Astrocyte (in vitro differentiated cells and primary cell): ENCODE data around the gene COL23A1. TPM values are rescaled to one million over a fixed set of nuclear protein-coding genes. Genes with fewer than 3 reads are reported as not detected.

ENCODE experiments used
- DNase-seq: peaks from one replicate; pipeline ENCODE4 v3.0.0-alpha.2; 2010; ENCODE audit warnings: low read depth
- FAIRE-seq: peaks from 2 replicates; lab custom pipeline; 2011; peaks lifted over from hg19 to GRCh38; lab: Jason Lieb, UNC
- H2AFZ ChIP-seq: 2 replicates; pipeline ENCODE4 v1.6.0; 2012; ENCODE audit warnings: low read depth, low read length, inconsistent platforms
- H3K27ac ChIP-seq: 2 replicates; pipeline ENCODE4 v1.5.1; 2011; ENCODE audit warnings: low read depth, low read length, inconsistent platforms
- H3K27me3 ChIP-seq: 2 replicates; pipeline ENCODE4 v1.6.0; 2011; ENCODE audit warnings: low read length, inconsistent platforms; ENCODE audit not compliant: insufficient read depth
- H3K36me3 ChIP-seq: 2 replicates; pipeline ENCODE4 v1.5.1; 2011; ENCODE audit warnings: low read length, inconsistent platforms; ENCODE audit not compliant: insufficient read depth
- H3K4me1 ChIP-seq: 2 replicates; pipeline ENCODE4 v1.5.1; 2011; ENCODE audit warnings: low read length, inconsistent platforms; ENCODE audit not compliant: insufficient read depth
- H3K4me2 ChIP-seq: 2 replicates; pipeline ENCODE4 v1.6.0; 2012; ENCODE audit warnings: low read length, inconsistent platforms
- H3K4me3 ChIP-seq: 2 replicates; pipeline ENCODE4 v1.5.1; 2011; ENCODE audit warnings: low read depth, mild to moderate bottlenecking, low read length, inconsistent platforms; ENCODE audit not compliant: insufficient read depth
- H3K79me2 ChIP-seq: 2 replicates; pipeline ENCODE4 v1.6.0; 2012; ENCODE audit warnings: mild to moderate bottlenecking, low read length, inconsistent platforms; ENCODE audit not compliant: insufficient read depth
- H3K9ac ChIP-seq: 2 replicates; pipeline ENCODE4 v1.6.0; 2012; ENCODE audit warnings: mild to moderate bottlenecking, low read length, inconsistent platforms
- H3K9me3 ChIP-seq: 2 replicates; pipeline ENCODE4 v1.5.1; 2012; ENCODE audit warnings: low read depth, mild to moderate bottlenecking, low read length, inconsistent platforms; ENCODE audit not compliant: insufficient read depth
- H4K20me1 ChIP-seq: 2 replicates; pipeline ENCODE4 v1.6.0; 2012; ENCODE audit warnings: low read length, inconsistent platforms; ENCODE audit not compliant: insufficient read depth
- H3K27ac Mint-ChIP-seq: one replicate; pipeline ENCODE4 v1.8.0; 2021; ENCODE audit warnings: mild to moderate bottlenecking, mixed read lengths; ENCODE audit not compliant: unreplicated experiment
- H3K27me3 Mint-ChIP-seq: one replicate; pipeline ENCODE4 v1.8.0; 2021; ENCODE audit warnings: low read depth, mixed read lengths; ENCODE audit not compliant: unreplicated experiment
- H3K36me3 Mint-ChIP-seq: one replicate; pipeline ENCODE4 v1.8.0; 2021; ENCODE audit warnings: low read depth, mixed read lengths; ENCODE audit not compliant: unreplicated experiment
- H3K4me1 Mint-ChIP-seq: one replicate; pipeline ENCODE4 v1.8.0; 2021; ENCODE audit warnings: low read depth, mixed read lengths; ENCODE audit not compliant: unreplicated experiment
- H3K4me3 Mint-ChIP-seq: one replicate; pipeline ENCODE4 v1.8.0; 2021; ENCODE audit warnings: mild to moderate bottlenecking, moderate library complexity, mixed read lengths; ENCODE audit not compliant: unreplicated experiment
- H3K9me3 Mint-ChIP-seq: one replicate; pipeline ENCODE4 v1.8.0; 2021; ENCODE audit warnings: mild to moderate bottlenecking, mixed read lengths; ENCODE audit not compliant: unreplicated experiment
- EZH2 ChIP-seq: IDR thresholded peaks from 2 replicates; pipeline ENCODE4 v1.6.1; 2012; ENCODE audit warnings: mild to moderate bottlenecking, low read length, inconsistent platforms; ENCODE audit not compliant: insufficient read depth
- total RNA-seq: library from RNA; stranded (reverse); gene quantifications from 2 replicates; pipeline ENCODE4 v1.2.1, GENCODE V29; 2021
- TF ChIP-seq, protein P1 (sequence below): IDR thresholded peaks from 2 replicates; pipeline ENCODE4 v1.5.1; 2011; ENCODE audit warnings: low read depth, mild to moderate bottlenecking, inconsistent platforms, low read length, moderate library complexity; ENCODE audit not compliant: insufficient read depth

COL23A1 gene
- total RNA-seq, 1 donor from 2014 or later: 0.16 TPM

DNA sequence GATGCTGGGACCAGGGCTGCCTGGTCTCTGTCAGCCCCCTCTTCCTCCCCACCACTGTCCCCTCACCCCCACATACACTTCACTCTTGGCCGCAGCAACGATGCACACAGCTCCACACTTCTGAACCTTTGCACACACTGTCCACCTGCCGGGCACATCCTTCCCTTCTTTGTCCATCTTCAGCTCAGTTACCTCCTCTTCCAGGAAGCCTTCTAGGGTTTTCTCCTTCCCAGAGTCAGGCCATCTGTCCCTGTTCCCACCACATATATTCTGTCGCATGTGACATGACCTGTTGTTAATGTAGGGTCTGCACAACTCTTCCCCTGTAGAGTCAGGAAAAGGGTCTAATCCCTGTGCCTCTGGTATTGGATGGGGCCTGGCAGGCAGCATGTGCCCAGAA, 319.0 kb downstream of the COL23A1 start:
- Histone ChIP-seq H2AFZ (no peak overlapping the region), H3K27me3 (no peaks in the 10 kb centered on the region), H3K36me3 (no peaks in the 10 kb centered on the region), H3K9me3 (peaks cover 7% of the 10 kb centered on the region), H4K20me1 (no peaks in the 10 kb centered on the region), H3K4me3 (no peak overlapping the region), H3K27ac (no peak overlapping the region), H3K4me1 (no peaks in the 10 kb centered on the region), H3K4me2 (no peak overlapping the region), H3K79me2 (no peaks in the 10 kb centered on the region), H3K9ac (no peak overlapping the region)
- FAIRE-seq (no peak), DNase-seq (no peak)
- Mint-ChIP-seq H3K27me3 (peaks cover 41% of the 10 kb centered on the region), H3K36me3 (peaks cover 6% of the 10 kb centered on the region), H3K4me3 (no peak overlapping the region), H3K27ac (no peak overlapping the region), H3K4me1 (no peaks in the 10 kb centered on the region), H3K9me3 (peaks cover 7% of the 10 kb centered on the region)
- TF ChIP-seq, protein P1, sequence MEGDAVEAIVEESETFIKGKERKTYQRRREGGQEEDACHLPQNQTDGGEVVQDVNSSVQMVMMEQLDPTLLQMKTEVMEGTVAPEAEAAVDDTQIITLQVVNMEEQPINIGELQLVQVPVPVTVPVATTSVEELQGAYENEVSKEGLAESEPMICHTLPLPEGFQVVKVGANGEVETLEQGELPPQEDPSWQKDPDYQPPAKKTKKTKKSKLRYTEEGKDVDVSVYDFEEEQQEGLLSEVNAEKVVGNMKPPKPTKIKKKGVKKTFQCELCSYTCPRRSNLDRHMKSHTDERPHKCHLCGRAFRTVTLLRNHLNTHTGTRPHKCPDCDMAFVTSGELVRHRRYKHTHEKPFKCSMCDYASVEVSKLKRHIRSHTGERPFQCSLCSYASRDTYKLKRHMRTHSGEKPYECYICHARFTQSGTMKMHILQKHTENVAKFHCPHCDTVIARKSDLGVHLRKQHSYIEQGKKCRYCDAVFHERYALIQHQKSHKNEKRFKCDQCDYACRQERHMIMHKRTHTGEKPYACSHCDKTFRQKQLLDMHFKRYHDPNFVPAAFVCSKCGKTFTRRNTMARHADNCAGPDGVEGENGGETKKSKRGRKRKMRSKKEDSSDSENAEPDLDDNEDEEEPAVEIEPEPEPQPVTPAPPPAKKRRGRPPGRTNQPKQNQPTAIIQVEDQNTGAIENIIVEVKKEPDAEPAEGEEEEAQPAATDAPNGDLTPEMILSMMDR: no peak
- no peak for TF ChIP-seq EZH2

- FAIRE-seq (no peak), DNase-seq (no peak)
- H3K4me2 ChIP-seq: no peak overlapping the region
- no peak overlapping the region for H3K9ac ChIP-seq
- Mint-ChIP-seq H3K27me3 (peaks cover 32% of the 10 kb centered on the region), H3K27ac (no peak overlapping the region), H3K4me3 (no peak overlapping the region), H3K9me3 (peaks cover 4% of the 10 kb centered on the region), H3K36me3 (no peaks in the 10 kb centered on the region), H3K4me1 (no peaks in the 10 kb centered on the region)
- no peak overlapping the region for H3K4me3 ChIP-seq
- TF ChIP-seq EZH2: no peak
- TF ChIP-seq, protein P1: no peak
- H3K79me2 ChIP-seq: no peaks in the 10 kb centered on the region
- no peaks in the 10 kb centered on the region for H4K20me1 ChIP-seq
- H3K27ac ChIP-seq: no peak overlapping the region
- no peaks in the 10 kb centered on the region for H3K27me3 ChIP-seq
- H2AFZ ChIP-seq: no peak overlapping the region
- H3K36me3 ChIP-seq: no peaks in the 10 kb centered on the region
- H3K9me3 ChIP-seq: no peaks in the 10 kb centered on the region
- H3K4me1 ChIP-seq: no peaks in the 10 kb centered on the region
These were observed 320.7 kb downstream of the COL23A1 start for GRCh38 chr5:178269499-178269898.

GRCh38 chr5:178267876-178268275, 322.3 kb downstream of the COL23A1 start:
- H3K27me3 Mint-ChIP-seq: peaks cover 30% of the 10 kb centered on the region
- Histone ChIP-seq H3K9me3 (no peaks in the 10 kb centered on the region), H3K4me3 (no peak overlapping the region), H3K4me2 (no peak overlapping the region), H2AFZ (no peak overlapping the region), H3K9ac (no peak overlapping the region), H3K36me3 (no peaks in the 10 kb centered on the region), H4K20me1 (no peaks in the 10 kb centered on the region), H3K79me2 (no peaks in the 10 kb centered on the region), H3K27ac (no peak overlapping the region), H3K4me1 (no peaks in the 10 kb centered on the region), H3K27me3 (no peaks in the 10 kb centered on the region)
- FAIRE-seq (no peak), DNase-seq (no peak)
- no peak overlapping the region for H3K4me3 Mint-ChIP-seq
- H3K36me3 Mint-ChIP-seq: no peaks in the 10 kb centered on the region
- peaks cover 4% of the 10 kb centered on the region for H3K9me3 Mint-ChIP-seq
- TF ChIP-seq EZH2: no peak
- TF ChIP-seq, protein P1: no peak
- no peaks in the 10 kb centered on the region for H3K4me1 Mint-ChIP-seq
- H3K27ac Mint-ChIP-seq: no peak overlapping the region
